GM19025 (cell line): Measurements from ENCODE around the gene DCT.

Source experiments
- ATAC-seq: cut with Tn5 transposase; IDR thresholded peaks from one replicate; pipeline ENCODE4 v1.9.1; 2021; ENCODE audit warnings: mild to moderate bottlenecking, low read depth, moderate library complexity; ENCODE audit not compliant: unreplicated experiment

The DCT gene

GRCh38 chr13:94408314-94409036 lies 71.0 kb downstream of the DCT start:
- ATAC-seq = no peak

GRCh38 chr13:94400874-94401273 lies 78.6 kb downstream of the DCT start:
- ATAC-seq = no peak

GRCh38 chr13:94399812-94400211 lies 79.7 kb downstream of the DCT start:
- ATAC-seq = no peak

- no peak for ATAC-seq
Observed at GRCh38 chr13:94395860-94396259, 83.6 kb downstream of the DCT start.

- no peak for ATAC-seq
Observed at GRCh38 chr13:94394723-94395122, 84.8 kb downstream of the DCT start.

GRCh38 chr13:94390881-94391280 lies 88.6 kb downstream of the DCT start:
- ATAC-seq = no peak

GRCh38 chr13:94389604-94390351 lies 89.7 kb downstream of the DCT start:
- ATAC-seq = no peak

GRCh38 chr13:94387047-94387446 lies 92.4 kb downstream of the DCT start:
- no peak for ATAC-seq
